Activated CD4-positive, alpha-beta T cell treated with anti-CD3 and anti-CD28 coated beads for 48 hours (primary cell): ENCODE measurements around the gene CACNG7.

ENCODE experiments used
- DNase-seq: peaks from one replicate; pipeline ENCODE4 v3.0.0-alpha.2; 2020

Gene CACNG7

GRCh38 chr19:53957448-53958167 is 48.5 kb downstream of the CACNG7 start:
- DNase-seq = no peak

GRCh38 chr19:53958168-53958571 is 49.1 kb downstream of the CACNG7 start:
- DNase-seq = no peak

- DNase-seq = no peak
Observed at GRCh38 chr19:53958823-53959757, 50.0 kb downstream of the CACNG7 start.

- DNase-seq = no peak
Observed at GRCh38 chr19:53960187-53960586, 51.1 kb downstream of the CACNG7 start.

- DNase-seq = no peak
Observed at GRCh38 chr19:53960886-53961285, 51.8 kb downstream of the CACNG7 start.

GRCh38 chr19:53961523-53962356 is 52.7 kb downstream of the CACNG7 start:
- DNase-seq = no peak

GRCh38 chr19:53962887-53963431 is 53.9 kb downstream of the CACNG7 start, which contains the start of gene CACNG8:
Gene CACNG8, plus strand, starts transcription at chr19:53962937.
- no peak for DNase-seq

- DNase-seq = no peak
Observed at GRCh38 chr19:53965091-53965490, 56.0 kb downstream of the CACNG7 start.

GRCh38 chr19:53966931-53967330 is 57.9 kb downstream of the CACNG7 start:
- no peak for DNase-seq

- DNase-seq = no peak
Observed at GRCh38 chr19:53969366-53969765, 60.3 kb downstream of the CACNG7 start.

GRCh38 chr19:53971673-53972072 is 62.6 kb downstream of the CACNG7 start:
- DNase-seq = no peak

GRCh38 chr19:53977429-53977990 is 68.4 kb downstream of the CACNG7 start:
- peak; percentile 76 for DNase-seq

- peak; percentile 75 for DNase-seq
Observed at GRCh38 chr19:53977991-53978731, 69.1 kb downstream of the CACNG7 start.

GRCh38 chr19:53978975-53979801 is 70.1 kb downstream of the CACNG7 start:
- no peak for DNase-seq

GRCh38 chr19:53980539-53981375 is 71.7 kb downstream of the CACNG7 start:
- no peak for DNase-seq

GRCh38 chr19:53981376-53981951 is 72.4 kb downstream of the CACNG7 start:
- DNase-seq = no peak

GRCh38 chr19:53982001-53982451 is 72.9 kb downstream of the CACNG7 start:
- no peak for DNase-seq

- DNase-seq = no peak
Observed at GRCh38 chr19:53982611-53983010, 73.5 kb downstream of the CACNG7 start.
